NCI-H2029 treated with DMSO at 0.1 percent for 48 hours (cell line): ENCODE measurements around the gene EHHADH.
"Not testable (repeated sequence)": the region's sequence is repeated elsewhere in the genome, so short reads cannot be mapped to it uniquely, and the experiment has no call there.

Experiments
- DNase-seq: peaks from one replicate; lab custom pipeline; 2025; lab: John Stamatoyannopoulos, UW

Gene EHHADH

GRCh38 chr3:185253645-185254410 is at the start of gene EHHADH:
EHHADH (minus strand) TSS chr3:185254049; CDS start chr3:185254022, 27 bp downstream.
- DNase-seq = peak; percentile 4

- DNase-seq = not testable (repeated sequence)
Measured at GRCh38 chr3:185299918-185300426, 46.1 kb upstream of the EHHADH start.

- no peak for DNase-seq
Measured at GRCh38 chr3:185297867-185298266, 44.0 kb upstream of the EHHADH start.

GRCh38 chr3:185292238-185292637 is 38.4 kb upstream of the EHHADH start:
- DNase-seq = no peak

- no peak for DNase-seq
Measured at GRCh38 chr3:185290266-185290665, 36.4 kb upstream of the EHHADH start.

GRCh38 chr3:185283374-185283935 is 29.6 kb upstream of the EHHADH start:
- DNase-seq = no peak

GRCh38 chr3:185282696-185283373 is 29.0 kb upstream of the EHHADH start:
- DNase-seq = peak; percentile 95

- peak; percentile 24 for DNase-seq
Measured at GRCh38 chr3:185280572-185281365, 26.9 kb upstream of the EHHADH start.

GRCh38 chr3:185279587-185280138 is 25.8 kb upstream of the EHHADH start:
- no peak for DNase-seq

- no peak for DNase-seq
Measured at GRCh38 chr3:185276415-185276814, 22.6 kb upstream of the EHHADH start.

- DNase-seq = no peak
Measured at GRCh38 chr3:185272033-185272432, 18.2 kb upstream of the EHHADH start.

- DNase-seq = no peak
Measured at GRCh38 chr3:185270956-185271332, 17.1 kb upstream of the EHHADH start.

GRCh38 chr3:185270262-185270955 is 16.6 kb upstream of the EHHADH start:
- DNase-seq = no peak

- no peak for DNase-seq
Measured at GRCh38 chr3:185268194-185268962, 14.5 kb upstream of the EHHADH start.

GRCh38 chr3:185267193-185267592 is 13.3 kb upstream of the EHHADH start:
- DNase-seq = no peak

GRCh38 chr3:185264849-185265553 is 11.2 kb upstream of the EHHADH start:
- no peak for DNase-seq

GRCh38 chr3:185263423-185263822 is 9.6 kb upstream of the EHHADH start:
- DNase-seq = no peak

GRCh38 chr3:185257334-185257733 is 3.5 kb upstream of the EHHADH start:
- DNase-seq = no peak

- no peak for DNase-seq
Measured at GRCh38 chr3:185254799-185255198, 950 bp upstream of the EHHADH start.

GRCh38 chr3:185253133-185253532 is 716 bp downstream of the EHHADH start:
- not testable (repeated sequence) for DNase-seq
